NCI-H82 (cell line): ENCODE measurements around the gene MRPL14.
"Not testable (repeated sequence)": the region's sequence is repeated elsewhere in the genome, so short reads cannot be mapped to it uniquely, and the experiment has no call there.

Source experiments
- DNase-seq: peaks from one replicate; lab custom pipeline; 2025; lab: John Stamatoyannopoulos, UW

The MRPL14 gene

GRCh38 chr6:44149369-44150012, 22.2 kb upstream of the MRPL14 start:
- DNase-seq, result no peak

- DNase-seq, result no peak
Measured at GRCh38 chr6:44148306-44148705, 21.1 kb upstream of the MRPL14 start.

- DNase-seq, result no peak
Measured at GRCh38 chr6:44147256-44147655, 20.0 kb upstream of the MRPL14 start.

- DNase-seq, result no peak
Measured at GRCh38 chr6:44146685-44147084, 19.4 kb upstream of the MRPL14 start.

- no peak for DNase-seq
Measured at GRCh38 chr6:44145839-44146238, 18.6 kb upstream of the MRPL14 start.

GRCh38 chr6:44144536-44144935, 17.3 kb upstream of the MRPL14 start:
- not testable (repeated sequence) for DNase-seq

GRCh38 chr6:44143731-44144130, 16.5 kb upstream of the MRPL14 start:
- DNase-seq, result no peak

GRCh38 chr6:44142835-44143234, 15.6 kb upstream of the MRPL14 start:
- DNase-seq, result no peak

GRCh38 chr6:44139351-44139743, 12.1 kb upstream of the MRPL14 start:
- no peak for DNase-seq

GRCh38 chr6:44138717-44139350, 11.6 kb upstream of the MRPL14 start:
- DNase-seq, result no peak

- DNase-seq, result no peak
Measured at GRCh38 chr6:44135875-44136274, 8.6 kb upstream of the MRPL14 start.

- DNase-seq, result no peak
Measured at GRCh38 chr6:44135173-44135758, 8.0 kb upstream of the MRPL14 start.

- no peak for DNase-seq
Measured at GRCh38 chr6:44133981-44134711, 6.9 kb upstream of the MRPL14 start.

- peak; percentile 86 for DNase-seq
Measured at GRCh38 chr6:44133003-44133931, 6.0 kb upstream of the MRPL14 start.

- DNase-seq, result no peak
Measured at GRCh38 chr6:44132476-44132875, 5.2 kb upstream of the MRPL14 start.

- no peak for DNase-seq
Measured at GRCh38 chr6:44131892-44132291, 4.6 kb upstream of the MRPL14 start.

GRCh38 chr6:44129841-44130322, 2.6 kb upstream of the MRPL14 start:
- no peak for DNase-seq

- peak; percentile 51 for DNase-seq
Measured at GRCh38 chr6:44128020-44128917, 1.0 kb upstream of the MRPL14 start.

GRCh38 chr6:44126320-44127149, 717 bp downstream of the MRPL14 start:
- DNase-seq, result peak; percentile 60

- DNase-seq, result no peak
Measured at GRCh38 chr6:44123544-44123943, 3.7 kb downstream of the MRPL14 start.
